HG03045 (cell line): ENCODE data around the gene WWOX.

Experiments used
- ATAC-seq: cut with Tn5 transposase; IDR thresholded peaks from one replicate; pipeline ENCODE4 v1.9.1; 2021; ENCODE audit warnings: mild to moderate bottlenecking, moderate library complexity; ENCODE audit not compliant: unreplicated experiment

WWOX gene

DNA sequence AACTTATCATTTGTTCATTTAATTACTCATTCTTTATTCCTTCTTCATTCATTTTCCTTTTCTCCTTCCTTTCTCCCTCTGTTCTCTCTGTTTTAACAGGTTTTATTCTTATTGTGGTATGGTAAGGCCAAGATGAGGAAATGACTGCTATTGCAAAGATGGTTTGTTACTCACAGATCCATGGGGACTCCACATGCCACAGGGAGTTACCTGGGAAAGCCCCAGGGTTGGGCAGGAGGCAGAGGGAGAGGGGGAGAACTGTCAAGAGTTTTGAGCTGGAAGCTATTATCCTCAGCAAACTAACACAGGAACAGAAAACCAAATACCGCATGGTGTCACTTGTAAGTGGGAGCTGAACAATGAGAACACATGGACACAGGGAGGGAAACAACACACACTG lies 453.3 kb downstream of the WWOX start:
- ATAC-seq = no peak

DNA sequence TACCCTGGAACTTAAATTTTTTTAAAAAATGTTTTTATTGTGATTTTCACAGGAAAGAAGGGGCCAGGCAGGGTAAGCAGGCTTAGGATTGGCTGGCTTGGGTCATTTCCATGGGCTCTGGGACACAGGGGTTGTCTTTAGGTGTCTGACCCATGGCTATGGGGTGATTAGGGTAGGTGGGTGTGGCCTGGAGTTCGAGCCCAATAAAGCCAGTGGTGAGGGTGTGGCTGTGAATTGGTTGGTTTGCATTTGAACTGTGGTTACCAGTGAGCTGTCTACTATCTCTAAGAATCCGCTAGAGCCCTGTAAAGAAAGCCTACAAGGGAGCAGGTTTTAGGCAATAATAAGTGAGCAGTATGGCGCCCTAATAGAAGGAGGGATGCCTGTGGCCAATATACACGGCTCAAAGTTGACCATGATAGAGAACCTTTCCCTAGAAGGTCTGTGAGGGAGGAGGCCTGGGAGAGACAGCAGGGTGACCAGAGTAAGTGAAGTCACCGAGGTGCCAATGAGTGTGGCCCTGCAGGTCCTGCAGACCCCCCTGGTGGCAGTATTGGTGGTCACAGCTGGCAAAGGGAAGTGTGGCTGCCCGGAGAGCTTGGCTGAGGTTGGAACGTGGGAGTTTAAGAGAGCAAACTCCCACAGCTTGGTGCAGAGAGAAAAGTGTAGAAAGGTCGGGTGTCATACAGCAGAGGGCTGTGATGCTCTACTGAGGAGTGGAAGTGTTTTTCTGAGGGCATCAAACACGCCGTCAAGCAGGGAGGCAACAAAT lies 454.0 kb downstream of the WWOX start:
- ATAC-seq = no peak

DNA sequence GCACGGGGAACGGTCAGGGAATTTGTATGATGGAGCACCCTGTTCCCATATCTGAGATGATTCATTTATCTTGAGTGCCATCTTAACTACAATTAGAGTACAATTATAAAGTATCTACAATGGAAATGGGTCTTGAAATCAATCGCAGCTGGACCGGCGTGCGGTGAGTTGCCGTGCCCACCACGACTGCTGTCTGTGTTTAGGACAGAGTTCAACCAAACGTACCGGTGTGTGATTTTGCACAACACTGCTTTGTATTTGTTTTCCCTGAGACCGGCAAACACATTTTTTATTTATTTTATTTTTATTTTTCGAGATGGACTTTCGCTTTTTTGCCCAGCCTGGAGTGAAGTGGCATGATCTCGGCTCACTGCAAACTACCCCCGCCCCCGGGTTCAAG lies 457.0 kb downstream of the WWOX start:
- no peak for ATAC-seq

DNA sequence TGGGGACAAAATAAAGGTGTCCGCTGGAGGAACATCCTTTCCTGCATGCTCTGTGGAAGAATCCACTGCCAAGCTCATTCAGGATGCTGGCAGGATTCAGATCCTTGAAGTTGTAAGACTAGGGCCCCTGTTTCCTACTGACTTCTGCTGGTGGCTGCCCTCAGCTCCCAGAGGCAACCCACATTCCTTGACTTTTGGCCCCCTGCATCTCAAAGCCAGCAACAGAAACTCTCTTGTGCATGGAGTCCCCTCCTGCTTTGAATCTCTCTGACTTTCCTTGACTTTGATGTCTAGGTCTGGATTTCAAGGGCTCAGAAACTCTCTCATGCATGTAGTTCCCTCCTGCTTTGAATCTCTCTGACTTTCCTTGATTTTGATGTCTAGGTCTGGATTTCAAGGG lies 461.5 kb downstream of the WWOX start:
- ATAC-seq = no peak

DNA sequence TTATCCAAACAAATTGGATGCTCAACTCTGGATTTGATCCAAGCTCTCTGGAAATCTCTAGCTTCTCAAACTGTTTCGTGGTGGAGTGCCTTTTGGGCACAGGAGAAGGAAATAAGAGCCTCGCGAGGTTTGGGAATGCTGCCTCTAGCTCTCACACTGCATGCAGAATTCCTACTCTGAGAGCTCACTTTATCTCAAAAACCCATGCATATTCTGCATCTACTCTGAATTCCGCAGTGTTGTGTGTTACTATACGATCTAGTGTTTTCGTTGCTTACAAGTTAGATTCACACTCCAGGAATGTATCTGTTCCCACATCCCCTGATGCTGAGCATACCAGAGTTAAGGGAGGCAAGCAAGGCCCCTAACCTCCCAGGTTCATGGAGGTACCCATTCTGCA lies 462.7 kb downstream of the WWOX start:
- no peak for ATAC-seq

DNA sequence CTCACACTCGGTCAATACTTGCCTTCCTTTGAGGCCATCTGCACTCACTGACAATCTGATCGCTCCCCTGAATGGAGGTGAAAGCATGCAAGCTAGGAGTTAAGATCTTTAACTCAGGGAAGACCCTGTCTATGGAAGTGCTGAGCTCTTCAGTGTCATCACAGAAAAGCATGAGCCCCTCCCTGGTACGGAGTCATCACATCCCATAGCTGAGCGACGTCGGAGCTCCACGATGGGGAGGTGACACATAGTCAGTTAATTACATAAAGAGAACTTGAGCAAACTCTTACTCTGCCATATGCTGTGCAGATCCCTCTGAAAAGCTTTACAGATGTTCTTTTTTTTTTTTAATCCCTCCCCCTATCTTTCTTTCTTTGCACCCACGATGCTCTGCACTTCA lies 463.2 kb downstream of the WWOX start:
- no peak for ATAC-seq

DNA sequence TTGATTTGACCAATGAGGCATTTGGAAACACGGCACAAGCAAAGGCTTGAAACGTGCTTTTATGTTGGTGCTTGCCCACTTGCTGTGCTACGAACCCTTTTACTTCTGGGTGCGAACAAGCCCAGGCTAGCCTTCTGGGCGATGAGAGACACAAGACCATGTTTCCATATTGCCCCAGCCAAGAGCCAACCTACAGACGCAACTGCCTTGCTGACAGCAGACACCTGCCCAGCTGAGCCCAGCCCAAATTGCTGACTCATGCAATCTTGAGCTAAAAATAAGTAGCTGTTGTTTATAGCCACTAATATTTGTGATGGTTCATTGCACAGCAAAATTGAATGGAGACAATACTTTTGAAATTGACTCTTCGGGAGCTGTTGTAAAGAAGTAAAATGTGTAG lies 464.5 kb downstream of the WWOX start:
- no peak for ATAC-seq

DNA sequence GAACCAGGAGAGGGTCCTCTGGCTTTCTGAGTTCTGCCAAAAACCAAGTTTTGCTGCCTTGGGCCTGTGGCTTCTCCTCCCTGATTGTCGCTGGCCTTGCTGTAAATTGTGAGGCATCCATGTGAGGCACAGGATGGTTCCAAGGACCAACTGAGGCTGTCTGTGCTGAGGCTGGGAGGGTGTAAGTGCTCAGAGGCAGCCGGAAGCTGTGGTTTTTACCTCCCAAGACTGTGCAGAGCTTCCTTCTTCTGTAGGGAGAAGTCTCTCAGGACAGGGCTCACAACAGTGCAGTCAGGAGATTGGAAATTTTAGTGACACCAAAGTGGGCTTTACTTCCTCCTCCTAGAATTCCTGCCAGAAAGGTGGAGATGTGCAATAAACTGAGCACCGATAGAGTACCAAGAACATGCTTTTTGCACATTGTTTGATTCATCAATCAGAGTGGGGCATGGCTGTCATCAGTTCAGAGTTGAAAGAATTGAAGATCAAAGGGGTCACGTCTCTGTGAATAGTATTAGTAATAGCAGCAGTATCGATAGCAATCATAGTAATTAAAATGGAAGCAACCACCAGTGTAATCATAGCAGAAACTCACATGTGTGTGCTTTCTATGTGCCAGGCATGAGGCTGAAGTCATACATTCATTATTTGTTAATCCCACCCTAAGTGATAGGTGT lies 467.1 kb downstream of the WWOX start:
- no peak for ATAC-seq

DNA sequence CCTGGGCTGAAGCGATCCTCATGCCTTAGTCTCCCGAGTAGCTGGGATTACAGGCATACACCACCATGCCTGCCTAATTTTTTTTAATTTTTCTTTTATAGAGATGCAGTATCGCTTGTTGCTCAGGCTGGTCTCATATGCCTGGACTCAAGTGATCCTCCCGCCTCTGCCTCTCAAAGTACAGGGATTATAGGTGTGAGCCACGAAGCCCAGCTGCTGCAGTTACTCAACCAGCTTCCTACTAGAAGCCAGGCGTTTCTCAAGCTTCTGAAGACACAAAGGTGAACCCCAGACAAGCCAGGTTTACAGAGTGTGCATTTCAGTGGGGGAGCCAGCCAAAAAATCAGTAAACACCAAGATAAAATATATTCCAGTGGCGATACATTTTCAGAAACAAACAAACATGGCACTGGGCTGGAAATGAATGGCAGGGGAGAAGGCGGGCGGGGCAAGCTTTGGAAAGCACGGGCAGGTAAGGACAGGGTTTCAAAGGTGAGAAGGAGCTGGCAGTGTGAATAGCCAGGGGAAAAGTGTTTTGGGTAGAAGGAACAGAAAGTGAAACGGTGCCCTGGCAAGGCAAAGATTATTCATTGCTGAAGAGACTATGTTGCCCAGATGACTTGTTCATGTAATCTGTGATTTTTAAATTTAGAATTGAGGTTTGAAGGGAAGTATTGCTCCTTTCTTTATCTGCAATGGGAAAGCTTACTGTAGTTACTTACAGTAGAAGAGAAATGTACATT lies 471.1 kb downstream of the WWOX start:
- ATAC-seq = no peak

DNA sequence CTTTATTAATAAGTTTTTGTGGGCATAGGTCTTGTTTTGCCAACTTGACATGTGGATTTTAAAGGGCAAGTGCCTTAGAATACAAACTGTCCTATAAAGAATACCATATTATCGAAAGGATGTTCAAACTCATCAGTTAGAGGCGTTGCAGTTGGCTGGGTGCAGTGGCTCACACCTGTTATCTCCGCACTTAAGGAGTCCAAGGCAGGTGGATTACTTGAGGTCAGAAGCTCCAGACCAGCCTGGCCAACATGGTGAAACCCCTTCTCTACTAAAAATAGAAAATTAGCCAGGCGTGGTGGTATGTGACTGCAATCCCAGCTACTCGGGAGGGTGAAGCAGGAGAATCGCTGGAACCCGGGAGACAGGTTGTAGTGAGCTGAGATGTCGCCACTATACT lies 472.0 kb downstream of the WWOX start:
- ATAC-seq = no peak

DNA sequence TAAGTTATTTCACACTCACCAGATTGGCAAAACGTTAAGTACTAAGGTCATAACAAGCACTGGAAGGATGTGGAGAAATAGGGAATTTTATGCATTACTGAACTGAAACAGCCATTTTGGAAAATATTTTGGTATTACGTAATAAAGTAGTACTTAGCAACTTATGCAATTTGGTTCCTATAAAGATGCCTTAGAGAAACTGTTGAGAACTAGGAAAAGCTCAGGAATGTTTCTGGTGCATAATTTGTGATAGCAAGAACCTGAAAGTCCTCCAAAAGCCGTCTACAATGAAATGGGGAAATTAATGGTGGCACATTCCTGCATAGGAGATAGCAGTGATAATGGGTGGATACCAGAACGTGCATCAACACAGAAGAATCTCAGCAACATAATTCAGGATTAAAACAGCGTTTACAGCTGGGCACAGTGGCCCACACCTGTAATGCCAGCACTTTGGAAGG lies 472.5 kb downstream of the WWOX start:
- no peak for ATAC-seq

DNA sequence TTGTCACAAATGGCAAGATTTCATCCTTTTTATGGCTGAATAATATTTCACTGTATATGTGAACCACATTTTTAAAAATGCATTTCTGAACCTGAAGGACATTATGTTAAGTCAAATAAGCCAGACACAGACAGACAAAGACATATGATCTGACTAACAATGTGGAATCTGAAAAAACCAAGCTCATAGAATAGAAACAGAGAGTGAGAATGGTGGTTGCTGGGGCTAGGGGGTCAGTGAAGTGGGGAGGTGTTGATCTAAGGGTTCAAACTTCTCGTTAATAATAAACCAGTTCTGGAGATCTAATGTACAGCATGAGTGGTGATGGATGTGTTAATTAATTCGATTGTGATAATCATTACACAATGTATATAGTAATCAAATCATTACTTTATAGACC lies 475.1 kb downstream of the WWOX start:
- no peak for ATAC-seq

DNA sequence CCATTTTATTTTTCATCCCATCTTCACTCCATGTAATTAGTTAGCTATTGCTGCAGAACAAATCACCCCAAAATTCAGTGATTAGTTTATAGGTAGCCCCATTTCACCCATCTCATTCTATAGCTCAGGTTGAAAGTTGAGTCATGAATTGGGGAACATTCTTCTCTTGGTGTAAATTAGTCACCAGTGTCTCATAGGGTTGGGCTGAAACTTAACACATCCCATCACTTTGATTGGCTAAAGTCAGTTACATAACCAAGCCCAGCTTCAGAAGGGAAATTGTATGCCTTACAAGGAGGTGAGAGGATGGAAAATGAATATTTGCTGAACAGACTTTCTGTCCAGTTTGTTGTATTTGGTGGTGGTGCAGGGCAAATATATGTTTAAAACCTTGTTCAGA lies 477.5 kb downstream of the WWOX start:
- no peak for ATAC-seq

DNA sequence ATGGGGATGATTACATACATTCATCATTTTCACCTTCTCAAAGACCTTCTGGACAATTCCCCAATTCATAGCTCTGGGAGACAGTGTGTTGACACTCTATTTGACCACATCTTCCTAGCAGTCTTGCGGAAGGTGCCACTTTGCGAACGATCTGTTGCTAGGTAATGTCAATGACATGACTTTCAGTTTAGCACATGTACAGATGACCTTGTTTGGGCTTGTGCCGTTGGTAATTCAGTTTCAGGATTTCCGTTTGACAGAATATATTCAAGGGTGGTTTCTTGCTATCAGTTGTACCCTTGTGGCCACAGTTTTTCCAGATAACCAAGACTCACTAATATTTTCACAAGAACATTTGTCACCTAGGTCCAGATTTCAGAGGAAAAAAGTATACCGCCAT lies 478.2 kb downstream of the WWOX start:
- no peak for ATAC-seq

DNA sequence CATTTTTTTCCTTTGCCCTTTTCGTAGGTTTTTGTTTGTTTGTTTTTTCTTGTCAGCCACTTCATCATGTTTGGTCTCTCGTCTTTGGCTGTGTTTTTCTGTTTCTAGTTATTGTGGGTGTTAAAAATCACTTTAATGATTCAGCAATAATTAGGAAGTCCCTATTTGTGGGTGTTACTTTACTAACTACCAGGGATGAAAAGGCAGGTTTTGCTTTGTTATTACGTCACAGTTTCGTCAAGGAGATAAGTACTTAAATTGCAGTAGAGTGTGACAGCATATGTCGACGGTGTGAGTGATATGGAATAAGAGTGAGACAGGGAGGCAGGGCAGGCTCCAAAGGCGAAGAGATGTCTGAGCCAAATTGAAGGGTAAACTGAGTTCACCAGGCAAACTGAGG lies 479.6 kb downstream of the WWOX start:
- ATAC-seq = no peak

DNA sequence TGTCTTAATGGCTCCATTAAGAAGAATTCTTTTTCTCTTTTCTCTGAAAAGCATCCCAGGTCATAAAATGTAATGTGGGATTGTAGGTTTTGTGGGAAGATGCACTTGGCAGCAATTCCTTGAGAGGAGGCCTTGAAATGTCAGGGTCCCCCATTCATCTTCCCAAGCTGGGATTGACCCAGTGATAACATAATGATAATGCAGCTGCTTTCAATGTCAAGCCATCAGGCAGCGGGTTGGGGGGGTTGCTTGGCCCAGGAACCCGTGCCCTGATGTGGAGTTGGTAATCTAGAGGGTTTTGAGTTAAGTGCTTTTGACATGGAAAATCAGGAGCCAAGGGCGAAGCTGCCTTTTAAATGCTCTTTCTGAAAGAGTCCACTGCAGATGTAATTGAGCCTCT lies 484.0 kb downstream of the WWOX start:
- ATAC-seq = no peak

DNA sequence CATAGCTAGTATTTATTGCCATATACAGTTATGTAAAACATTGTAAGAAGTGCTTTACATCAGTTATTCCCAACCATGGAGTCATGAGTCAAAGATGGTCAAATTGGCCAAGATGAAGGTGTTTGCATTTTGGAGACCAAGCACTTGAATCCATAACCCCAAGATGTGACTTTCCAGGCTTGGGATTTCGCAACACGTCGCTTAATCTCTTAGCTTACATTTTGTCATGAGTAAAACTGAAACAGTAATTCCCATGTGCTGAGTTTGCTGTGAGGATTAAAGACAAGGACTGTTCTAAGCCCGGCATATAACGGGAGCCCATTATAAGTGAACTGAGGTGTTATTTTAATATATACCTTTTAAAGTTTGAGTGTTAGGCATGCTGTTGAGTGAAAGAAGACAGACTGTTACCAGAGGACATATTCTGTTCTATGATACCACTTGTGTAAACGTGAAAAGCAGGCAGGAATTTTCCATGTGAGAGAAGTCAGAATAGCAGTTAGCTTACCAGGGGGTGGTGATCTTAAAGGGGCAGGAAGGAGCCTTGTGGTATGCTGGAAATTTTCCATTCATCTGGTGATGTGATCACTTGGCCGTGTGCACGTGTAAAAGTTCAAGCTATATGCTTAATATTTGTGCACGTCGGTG lies 484.9 kb downstream of the WWOX start:
- no peak for ATAC-seq

DNA sequence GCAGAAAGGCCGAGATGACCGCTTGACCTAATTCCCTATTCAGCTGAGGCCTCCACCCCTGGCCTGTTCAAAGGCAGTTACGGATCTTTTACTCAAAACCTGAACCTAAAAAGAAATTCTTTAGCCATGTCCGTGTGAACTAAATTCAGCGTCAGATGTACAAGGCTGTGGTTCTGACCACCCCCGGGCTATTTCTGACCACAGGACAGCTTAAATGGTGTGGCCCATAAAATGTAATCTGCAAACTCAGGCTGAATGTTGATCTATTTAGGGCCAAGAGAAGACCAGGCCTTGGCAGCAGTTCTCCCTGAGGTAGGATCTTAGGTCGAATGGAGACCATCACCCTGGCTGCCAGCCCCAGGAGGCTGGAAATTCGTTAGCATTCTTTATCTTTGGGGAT lies 485.5 kb downstream of the WWOX start:
- no peak for ATAC-seq

DNA sequence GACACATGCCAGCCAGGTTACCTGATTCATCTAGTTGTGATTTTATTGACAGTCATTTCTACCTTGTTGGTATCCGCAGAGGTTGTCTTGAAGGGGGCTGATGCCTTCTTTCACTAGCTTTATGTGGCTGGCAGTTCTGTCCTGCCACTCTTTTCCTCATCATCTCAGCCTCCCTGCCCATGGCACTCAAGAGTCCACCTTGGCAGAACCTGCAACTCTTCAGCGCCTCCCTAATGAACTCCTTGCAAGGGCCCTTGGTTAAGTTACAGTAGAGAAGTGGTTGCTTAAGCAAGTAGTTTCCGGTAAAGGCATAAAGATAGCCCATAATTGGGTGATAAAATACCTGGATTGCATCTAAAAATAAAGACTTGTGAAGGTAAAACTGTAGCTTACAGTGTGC lies 489.9 kb downstream of the WWOX start:
- no peak for ATAC-seq

DNA sequence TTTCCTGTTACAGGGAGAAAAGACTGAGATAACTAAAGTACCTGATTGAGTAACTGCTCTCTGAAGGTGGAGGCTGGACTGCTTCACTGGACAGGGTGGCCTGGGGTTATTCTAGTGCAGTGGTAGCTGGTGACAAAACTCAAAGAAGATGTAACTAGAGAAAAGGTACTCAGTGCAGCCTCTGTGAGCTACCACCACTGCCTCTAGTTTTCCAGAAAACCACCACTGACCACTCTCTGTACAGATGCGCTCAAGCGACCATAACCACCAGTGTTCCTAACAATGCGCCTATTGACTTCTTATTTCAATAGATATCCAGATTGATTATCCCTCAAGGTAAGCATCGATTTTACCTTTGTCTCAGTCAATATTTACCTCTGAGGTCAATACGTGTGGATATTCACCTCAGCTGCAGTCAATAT lies 492.2 kb downstream of the WWOX start:
- ATAC-seq = no peak

DNA sequence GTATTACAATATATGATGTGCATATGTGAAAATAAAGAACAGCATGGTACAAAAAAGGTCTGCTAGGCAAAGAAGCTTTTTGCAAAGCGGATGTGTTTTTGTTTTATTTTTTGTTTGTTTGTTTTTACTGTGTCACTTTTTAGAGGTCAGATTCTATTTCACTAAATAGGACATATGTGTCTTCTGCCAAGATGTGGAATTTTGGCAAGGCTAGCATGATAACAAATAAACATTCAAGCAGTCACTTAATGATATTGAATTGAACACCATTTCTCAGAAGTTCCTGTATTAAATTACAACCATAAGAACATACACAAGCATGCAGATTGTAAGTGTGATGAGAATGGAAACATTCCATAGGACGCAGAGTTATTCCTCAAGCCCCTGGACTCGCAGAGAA lies 492.7 kb downstream of the WWOX start:
- ATAC-seq = no peak
